Measurements from ENCODE around the gene TEP1.

The TEP1 gene

GRCh38 chr14:20429801-20430669 lies 16.7 kb upstream of the TEP1 start:
- DNase-seq: no peak

GRCh38 chr14:20428802-20429201 lies 15.5 kb upstream of the TEP1 start:
- no peak for DNase-seq

GRCh38 chr14:20428010-20428365 lies 14.7 kb upstream of the TEP1 start:
- no peak for DNase-seq

- peak; percentile 47 for DNase-seq
Measured at GRCh38 chr14:20427231-20428009, 14.1 kb upstream of the TEP1 start.

- no peak for DNase-seq
Measured at GRCh38 chr14:20424851-20425250, 11.6 kb upstream of the TEP1 start.

- DNase-seq: no peak
Measured at GRCh38 chr14:20422886-20423285, 9.6 kb upstream of the TEP1 start.

GRCh38 chr14:20421267-20421666 lies 8.0 kb upstream of the TEP1 start:
- DNase-seq: no peak

GRCh38 chr14:20419419-20419818 lies 6.1 kb upstream of the TEP1 start:
- no peak for DNase-seq

- DNase-seq: no peak
Measured at GRCh38 chr14:20418501-20418909, 5.2 kb upstream of the TEP1 start.

GRCh38 chr14:20417250-20418186 lies 4.2 kb upstream of the TEP1 start:
- no peak for DNase-seq

GRCh38 chr14:20416223-20416622 lies 2.9 kb upstream of the TEP1 start:
- no peak for DNase-seq

- peak; percentile 11 for DNase-seq
Measured at GRCh38 chr14:20415782-20416206, 2.5 kb upstream of the TEP1 start.

- no peak for DNase-seq
Measured at GRCh38 chr14:20413744-20414082, 412 bp upstream of the TEP1 start.

GRCh38 chr14:20412411-20412810 lies 890 bp downstream of the TEP1 start:
- no peak for DNase-seq

- no peak for DNase-seq
Measured at GRCh38 chr14:20409226-20409625, 4.1 kb downstream of the TEP1 start.

- no peak for DNase-seq
Measured at GRCh38 chr14:20403521-20403920, 9.8 kb downstream of the TEP1 start.

GRCh38 chr14:20400965-20401593 lies 12.2 kb downstream of the TEP1 start:
- peak; percentile 37 for DNase-seq

GRCh38 chr14:20400589-20400964 lies 12.7 kb downstream of the TEP1 start:
- no peak for DNase-seq

- DNase-seq: no peak
Measured at GRCh38 chr14:20397511-20397910, 15.8 kb downstream of the TEP1 start.

GRCh38 chr14:20391505-20391904 lies 21.8 kb downstream of the TEP1 start:
- DNase-seq: no peak

- no peak for DNase-seq
Measured at GRCh38 chr14:20388159-20388558, 25.1 kb downstream of the TEP1 start.

- no peak for DNase-seq
Measured at GRCh38 chr14:20387576-20387975, 25.7 kb downstream of the TEP1 start.
